HCT116 (cell line): ENCODE data around the gene TNFSF13B. TPM values are rescaled to one million over a fixed set of nuclear protein-coding genes. Genes with fewer than 3 reads are reported as not detected.

Source experiments
- ATAC-seq: fragments of 200-7000 bp; cut with Tn5 transposase; 2 replicates; pipeline ENCODE4 v1.9.1; 2020; ENCODE audit warnings: mild to moderate bottlenecking, moderate library complexity
- BruUV-seq: library from RNA; stranded (reverse); fragments of 400-500 nt; replicated peaks from 2 replicates; lab custom pipeline; 2021; lab: Mats Ljungman, UMichigan
- CTCF ChIA-PET: fragments of 300-600 bp; sonication (Branson Sonifier 250); formaldehyde crosslinking; loops from one replicate; lab custom pipeline; 2021; ENCODE audit warnings: antibody characterized with exemption; lab: Charles Lee
- POLR2A ChIA-PET: fragments of 300-600, 350-600 bp; sonication (Branson Sonifier 250); formaldehyde crosslinking; loops from one replicate; lab custom pipeline; 2021; ENCODE audit warnings: antibody characterized with exemption; lab: Charles Lee
- RAD21 ChIA-PET, 2 experiments: fragments of 300-600 bp; sonication (Branson Sonifier 250); formaldehyde crosslinking; loops; one replicate each; lab custom pipeline; 2023; ENCODE audit warnings: low total read pairs in 2 of 2; ENCODE audit not compliant: uncharacterized antibody in 2 of 2, unreplicated experiment in 2 of 2, low non-redundant PET in 1 of 2; lab: Charles Lee
- DNase-seq: peaks from one replicate; pipeline ENCODE4 v3.0.0-alpha.2; 2010; ENCODE audit warnings: low read depth, low spot score
- H2AFZ ChIP-seq: fragments of 200-600 bp; shearing (Covaris generic), sonication (generic); 2 replicates; pipeline ENCODE4 v1.6.1; 2017; ENCODE audit warnings: low read depth, mixed run types, mixed read lengths, antibody characterized with exemption, low read length; ENCODE audit not compliant: poor library complexity, severe bottlenecking
- H3K27ac ChIP-seq: 2 replicates; pipeline ENCODE4 v1.5.1; 2012; ENCODE audit warnings: low read depth, low read length
- H3K27me3 ChIP-seq: fragments of 200-600 bp; sonication (generic); 2 replicates; pipeline ENCODE4 v1.6.1; 2016; ENCODE audit warnings: mixed run types, low read length, mixed read lengths; ENCODE audit not compliant: insufficient read depth
- H3K36me3 ChIP-seq, 2 experiments: fragments of 200-500 bp in 1 of 2; fragments of 200-600 bp in 1 of 2; sonication (Bioruptor generic) in 1 of 2; sonication (generic) in 1 of 2; 2 replicates each; pipeline versions ENCODE4 v1.5.1 to v1.6.1; 2014 to 2016; ENCODE audit warnings: low read length in 2 of 2, inconsistent platforms in 1 of 2, mixed read lengths in 1 of 2, mixed run types in 1 of 2; ENCODE audit not compliant: insufficient read depth in 2 of 2, control insufficient read depth in 1 of 2
- H3K4me1 ChIP-seq, 2 experiments: fragments of 200-600 bp in 1 of 2; sonication (generic) in 1 of 2; 2 replicates each; pipeline versions ENCODE4 v1.5.1 to v1.6.1; 2012 to 2017; ENCODE audit warnings: low read length in 2 of 2, inconsistent platforms in 1 of 2, mild to moderate bottlenecking in 1 of 2, mixed read lengths in 1 of 2, mixed run types in 1 of 2, moderate library complexity in 1 of 2; ENCODE audit not compliant: insufficient read depth in 2 of 2, control insufficient read depth in 1 of 2
- H3K4me2 ChIP-seq: fragments of 200-600 bp; sonication (generic); 2 replicates; pipeline ENCODE4 v1.6.1; 2017; ENCODE audit warnings: mixed run types, low read length, mixed read lengths
- H3K4me3 ChIP-seq, 2 experiments: fragments of 200-600 bp in 1 of 2; sonication (generic) in 1 of 2; replicated peaks in 1 of 2; 2 replicates each; pipeline ENCODE4 v1.5.1; 2011 to 2016; ENCODE audit warnings: low read length in 2 of 2, control low read depth in 1 of 2, low read depth in 1 of 2, mild to moderate bottlenecking in 1 of 2, mixed read lengths in 1 of 2, mixed run types in 1 of 2
- H3K79me2 ChIP-seq: fragments of 200-600 bp; sonication (generic); 2 replicates; pipeline ENCODE4 v1.6.1; 2017; ENCODE audit warnings: mild to moderate bottlenecking, mixed run types, low read length, moderate library complexity, mixed read lengths; ENCODE audit not compliant: insufficient read depth
- H3K9ac ChIP-seq: fragments of 200-600 bp; sonication (generic); 2 replicates; pipeline ENCODE4 v1.6.1; 2016; ENCODE audit warnings: low read length, mixed read lengths
- H3K9me2 ChIP-seq: fragments of 200-600 bp; sonication (generic), shearing (Covaris generic); 2 replicates; pipeline ENCODE4 v1.6.1; 2017; ENCODE audit warnings: mixed run types, mild to moderate bottlenecking, moderate library complexity; ENCODE audit not compliant: insufficient read depth
- H3K9me3 ChIP-seq, 2 experiments: fragments of 200-500 bp in 1 of 2; fragments of 200-600 bp in 1 of 2; sonication (Bioruptor generic) in 1 of 2; sonication (generic) in 1 of 2; 2 replicates each; pipeline ENCODE4 v1.6.1; 2014 to 2017; ENCODE audit warnings: low read length in 2 of 2, mixed read lengths in 2 of 2, inconsistent platforms in 1 of 2, low read depth in 1 of 2, mild to moderate bottlenecking in 1 of 2, mixed run types in 1 of 2, moderate library complexity in 1 of 2; ENCODE audit not compliant: control insufficient read depth in 1 of 2, insufficient read depth in 1 of 2
- H4K20me1 ChIP-seq: fragments of 200-600 bp; sonication (generic), shearing (Covaris generic); 2 replicates; pipeline ENCODE4 v1.6.1; 2017; ENCODE audit warnings: mixed run types, mild to moderate bottlenecking, moderate library complexity; ENCODE audit not compliant: insufficient read depth
- CEBPB ChIP-seq: IDR thresholded peaks from 2 replicates; pipeline ENCODE4 v1.6.1; 2012; ENCODE audit warnings: low read depth
- CTCF ChIP-seq, 3 experiments: fragments of 200-600 bp in 1 of 3; sonication (generic) in 1 of 3; IDR thresholded peaks in 2 of 3; conservative IDR thresholded peaks in 1 of 3; 2 replicates each; pipeline ENCODE4 v1.5.1; 2012 to 2017; ENCODE audit warnings: low read depth in 2 of 3, low read length in 2 of 3, antibody characterized with exemption in 1 of 3, borderline replicate concordance in 1 of 3, control low read depth in 1 of 3, mild to moderate bottlenecking in 1 of 3, mixed read lengths in 1 of 3, mixed run types in 1 of 3, moderate library complexity in 1 of 3; ENCODE audit not compliant: insufficient read depth in 1 of 3
- EGR1 ChIP-seq: IDR thresholded peaks from 2 replicates; pipeline ENCODE4 v1.6.1; 2012; ENCODE audit warnings: low read depth
- EZH2 ChIP-seq: fragments of 200-600 bp; sonication (generic); IDR thresholded peaks from 2 replicates; pipeline ENCODE4 v1.6.1; 2017; ENCODE audit warnings: antibody characterized with exemption, mixed run types
- FOSL1 ChIP-seq: IDR thresholded peaks from 2 replicates; pipeline ENCODE4 v1.6.1; 2012; ENCODE audit warnings: low read depth
- POLR2A ChIP-seq: IDR thresholded peaks from 2 replicates; pipeline ENCODE4 v1.7.0; 2011; ENCODE audit warnings: borderline replicate concordance; ENCODE audit not compliant: insufficient read depth, insufficient read length; ENCODE audit errors: extremely low read depth
- POLR2AphosphoS5 ChIP-seq: IDR thresholded peaks from 2 replicates; pipeline ENCODE4 v1.6.1; 2011; ENCODE audit warnings: mild to moderate bottlenecking, low read depth, low read length, moderate library complexity
- SP1 ChIP-seq: IDR thresholded peaks from 2 replicates; pipeline ENCODE4 v1.6.1; 2012; ENCODE audit warnings: low read depth
- SRF ChIP-seq: IDR thresholded peaks from 2 replicates; pipeline ENCODE4 v1.6.1; 2012; ENCODE audit warnings: low read depth
- TCF7L2 ChIP-seq: IDR thresholded peaks from 2 replicates; pipeline ENCODE4 v1.7.0; 2011; ENCODE audit warnings: borderline replicate concordance, inconsistent platforms; ENCODE audit not compliant: insufficient read depth, insufficient read length; ENCODE audit errors: extremely low read depth
- ZBTB33 ChIP-seq: IDR thresholded peaks from 2 replicates; pipeline ENCODE4 v1.6.1; 2011; ENCODE audit warnings: mild to moderate bottlenecking, low read length, moderate library complexity; ENCODE audit not compliant: insufficient replicate concordance; ENCODE audit errors: extremely low read depth
- intact Hi-C: fragments of 100-400 bp; cut with micrococcal nuclease; formaldehyde crosslinking; loops from 2 replicates; pipeline ENCODE4 v1.10.0; 2022
- total RNA-seq: library from RNA; stranded (reverse); gene quantifications from one replicate; pipeline ENCODE4 v1.2.1, GENCODE V29; 2021; ENCODE audit not compliant: unreplicated experiment

The TNFSF13B gene
- total RNA-seq, 1 experiment from 2014 or later, result 1.3 TPM

- TF ChIP-seq CTCF (IDR thresholded peaks at IDR 0.05 in 2 of 3, conservative IDR thresholded peaks at IDR 0.05 in 1 of 3; ENCODE audit: borderline replicate concordance in 1 of 3, insufficient read depth in 1 of 3, low read depth in 2 of 3, low read length in 2 of 3) (no peak), ZBTB33 (no peak), TCF7L2 (no peak), EGR1 (no peak), CEBPB (no peak), SRF (no peak), POLR2AphosphoS5 (no peak), POLR2A (no peak), FOSL1 (no peak), EZH2 (no peak), SP1 (no peak)
- Histone ChIP-seq H3K9me2 (no peaks in the 10 kb centered on the region), H3K4me3 (no peak overlapping the region), H3K9me3 (no peaks in the 10 kb centered on the region), H3K9ac (no peak overlapping the region), H3K4me1 (no peaks in the 10 kb centered on the region), H4K20me1 (no peaks in the 10 kb centered on the region), H3K27ac (no peak overlapping the region), H3K4me2 (no peak overlapping the region), H3K27me3 (no peaks in the 10 kb centered on the region), H3K79me2 (no peaks in the 10 kb centered on the region), H3K36me3 (no peaks in the 10 kb centered on the region), H2AFZ (no peak overlapping the region)
- DNase-seq (no peak), ATAC-seq (no peak)
- ChIA-PET POLR2A (no interaction called here), CTCF (no interaction called here), RAD21 (no interaction called here)
- BruUV-seq, result no TSS peak
- intact Hi-C loops, result no loop called here
These were observed 36.1 kb downstream of the TNFSF13B start for GRCh38 chr13:108305655-108306054.
